ENCODE data around the gene RAB44. TPM values are rescaled to one million over a fixed set of nuclear protein-coding genes. Genes with fewer than 3 reads are reported as not detected.

The RAB44 gene
- total and polyA plus RNA-seq, 8 donors, result 0.04 to 0.14 (median 0.09) TPM; not detected in 1

- Histone ChIP-seq H3K27me3 (no peaks in the 10 kb centered on the region), H3K27ac (no peak overlapping the region), H3K4me1 (peaks cover 13 to 16% (median 16%) of the 10 kb centered on the region in 3 donors), H3K36me3 (no peaks in the 10 kb centered on the region), H3K4me3 (no peak overlapping the region), H3K9me3 (no peaks in the 10 kb centered on the region)
- ATAC-seq, result no peak
- WGBS, 2 donors, result 81% methylated on average over 7 of the region's 7 CpGs
- intact Hi-C loops (cut with DNase I), result no loop called here
- no peak for FAIRE-seq
- no peak for TF ChIP-seq CTCF (IDR thresholded peaks at IDR 0.05)
- no peak for DNase-seq
Observed at GRCh38 chr6:36668591-36668990, 29.0 kb upstream of the RAB44 start.

GRCh38 chr6:36669002-36669401 is 28.6 kb upstream of the RAB44 start:
- intact Hi-C loops (cut with DNase I), result no loop called here
- ATAC-seq (no peak), DNase-seq (no peak), FAIRE-seq (no peak)
- Histone ChIP-seq H3K27me3 (no peaks in the 10 kb centered on the region), H3K4me1 (peaks cover 13 to 16% (median 16%) of the 10 kb centered on the region in 3 donors), H3K36me3 (no peaks in the 10 kb centered on the region), H3K27ac (no peak overlapping the region), H3K9me3 (no peaks in the 10 kb centered on the region), H3K4me3 (no peak overlapping the region)
- no peak for TF ChIP-seq CTCF (IDR thresholded peaks at IDR 0.05)
- WGBS, 2 donors, result 91 to 96% methylated on average over 6 of the region's 6 CpGs

- FAIRE-seq (no peak), ATAC-seq (no peak), DNase-seq (no peak)
- WGBS, 2 donors, result 93 to 95% methylated on average over 7 of the region's 7 CpGs
- TF ChIP-seq CTCF (IDR thresholded peaks at IDR 0.05), result no peak
- intact Hi-C loops (cut with DNase I), result no loop called here
- Histone ChIP-seq H3K9me3 (no peaks in the 10 kb centered on the region), H3K27ac (no peak overlapping the region), H3K27me3 (no peaks in the 10 kb centered on the region), H3K4me1 (peaks cover 13 to 16% (median 16%) of the 10 kb centered on the region in 3 donors), H3K36me3 (no peaks in the 10 kb centered on the region), H3K4me3 (no peak overlapping the region)
Observed at GRCh38 chr6:36670271-36670670, 27.4 kb upstream of the RAB44 start.

GRCh38 chr6:36671687-36672375 is 25.8 kb upstream of the RAB44 start:
- no peak for TF ChIP-seq CTCF (IDR thresholded peaks at IDR 0.05)
- H3K36me3 ChIP-seq, result no peaks in the 10 kb centered on the region
- FAIRE-seq, result no peak
- no peak for ATAC-seq
- intact Hi-C loops (cut with DNase I), result no loop called here
- no peaks in the 10 kb centered on the region for H3K27me3 ChIP-seq
- no peak overlapping the region for H3K27ac ChIP-seq
- H3K4me1 ChIP-seq, result peaks cover 10 to 15% (median 12%) of the 10 kb centered on the region in 3 donors
- no peak overlapping the region for H3K4me3 ChIP-seq
- no peaks in the 10 kb centered on the region for H3K9me3 ChIP-seq
- no peak for DNase-seq
- WGBS, 2 donors, result 83 to 88% methylated on average over 6 of the region's 6 CpGs

- TF ChIP-seq CTCF (IDR thresholded peaks at IDR 0.05), result no peak
- H3K9me3 ChIP-seq, result no peaks in the 10 kb centered on the region
- intact Hi-C loops (cut with DNase I), result no loop called here
- ATAC-seq (no peak), DNase-seq (no peak), FAIRE-seq (no peak)
- H3K27ac ChIP-seq, result no peak overlapping the region
- H3K27me3 ChIP-seq, result no peaks in the 10 kb centered on the region
- no peak overlapping the region for H3K4me3 ChIP-seq
- H3K4me1 ChIP-seq, result peaks cover 8 to 21% (median 17%) of the 10 kb centered on the region in 3 donors
- 84 to 86% methylated on average over 10 of the region's 10 CpGs for WGBS, 2 donors
- no peaks in the 10 kb centered on the region for H3K36me3 ChIP-seq
Observed at GRCh38 chr6:36673882-36674281, 23.7 kb upstream of the RAB44 start.

All from pancreas (tissue), 10 donors.